Kidney capillary endothelial cell (primary cell): ENCODE results near the gene TCF23.
"Not testable (repeated sequence)": the region's sequence is repeated elsewhere in the genome, so short reads cannot be mapped to it uniquely, and the experiment has no call there.

Experiments
- DNase-seq: peaks from one replicate; pipeline ENCODE4 v3.0.0-alpha.2; 2018; ENCODE audit warnings: low spot score

TCF23 gene

DNA sequence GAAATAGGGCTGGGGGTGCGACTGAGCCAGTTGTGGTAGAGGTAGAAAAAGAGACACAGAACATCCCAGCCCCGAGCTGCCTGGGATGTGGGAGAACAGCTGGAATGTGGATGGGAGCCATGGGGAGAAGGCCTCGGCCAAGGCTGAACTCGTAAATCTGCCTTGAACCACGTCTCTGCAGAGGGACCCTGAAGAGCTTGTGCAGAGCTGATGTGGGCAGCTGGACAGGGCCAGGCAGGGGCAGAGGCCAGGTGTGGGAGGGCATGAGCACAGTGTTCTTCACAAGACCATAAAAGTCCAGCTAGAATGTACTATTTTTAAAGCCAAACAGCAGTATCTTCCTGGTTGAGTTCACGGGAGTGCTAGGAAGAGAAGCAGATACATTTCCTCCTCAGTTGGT, 5.7 kb downstream of the TCF23 start:
- no peak for DNase-seq

DNA sequence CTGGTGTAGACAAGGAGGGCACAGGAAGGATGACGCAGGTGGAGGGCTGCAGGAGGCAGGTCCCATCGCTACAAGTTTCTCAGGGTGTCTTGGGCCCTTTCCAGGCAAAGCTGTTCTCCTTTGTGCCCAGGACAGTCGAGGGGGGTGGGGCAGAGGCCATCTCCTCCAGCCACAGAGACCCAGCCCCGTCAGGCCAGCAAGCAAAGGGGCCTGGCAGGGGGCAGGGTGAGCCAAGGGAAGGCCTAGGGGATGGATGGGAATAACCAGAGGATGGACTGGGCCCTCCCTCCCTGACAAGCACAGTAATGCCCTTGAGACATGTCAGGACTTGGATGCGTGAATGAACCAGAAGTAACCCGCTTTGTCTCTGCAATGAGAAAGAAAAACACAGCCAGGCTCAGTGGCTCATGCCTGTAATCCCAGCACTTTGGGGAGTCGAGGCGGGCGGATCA, 6.3 kb downstream of the TCF23 start:
- DNase-seq = no peak

DNA sequence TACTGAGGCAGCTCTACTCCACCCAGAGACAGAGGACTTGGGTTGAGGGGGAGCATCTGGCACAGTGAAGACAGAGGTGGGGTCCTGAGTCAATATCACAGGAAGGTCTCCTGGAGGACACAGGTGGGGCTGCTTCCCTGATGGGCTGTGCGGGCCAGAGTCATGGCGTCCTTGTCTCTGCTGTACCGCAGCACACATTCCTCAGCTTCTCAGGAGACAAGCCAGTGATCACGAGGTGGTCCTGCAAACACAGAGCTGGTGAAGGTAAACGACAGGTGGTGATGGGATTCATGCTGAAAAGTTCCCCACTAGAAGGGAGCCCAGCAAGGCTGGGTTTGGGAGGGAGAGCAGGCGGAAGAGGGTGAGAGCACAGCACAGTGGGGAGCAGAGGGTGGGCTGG, 9.7 kb downstream of the TCF23 start:
- DNase-seq = no peak

DNA sequence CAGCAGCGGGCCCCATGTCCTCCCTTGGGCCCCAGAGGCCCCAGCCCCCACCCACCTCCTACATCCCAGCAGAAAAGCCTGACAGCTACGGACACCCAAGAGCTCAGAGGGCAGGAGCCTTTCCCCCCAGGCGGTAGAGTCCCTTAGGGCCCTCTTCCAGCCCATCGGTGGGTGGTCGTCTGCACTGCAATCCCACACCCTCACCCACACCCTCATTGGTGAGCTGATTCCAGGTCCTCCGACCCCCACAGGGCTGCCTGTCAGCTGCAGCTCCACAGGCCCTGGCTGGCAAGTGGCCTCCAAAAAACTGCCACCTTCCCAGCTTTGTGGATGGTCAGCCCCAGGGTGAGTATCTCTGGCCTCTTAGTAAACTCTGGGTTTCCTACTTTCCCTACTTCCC, 10.5 kb downstream of the TCF23 start:
- DNase-seq = no peak

DNA sequence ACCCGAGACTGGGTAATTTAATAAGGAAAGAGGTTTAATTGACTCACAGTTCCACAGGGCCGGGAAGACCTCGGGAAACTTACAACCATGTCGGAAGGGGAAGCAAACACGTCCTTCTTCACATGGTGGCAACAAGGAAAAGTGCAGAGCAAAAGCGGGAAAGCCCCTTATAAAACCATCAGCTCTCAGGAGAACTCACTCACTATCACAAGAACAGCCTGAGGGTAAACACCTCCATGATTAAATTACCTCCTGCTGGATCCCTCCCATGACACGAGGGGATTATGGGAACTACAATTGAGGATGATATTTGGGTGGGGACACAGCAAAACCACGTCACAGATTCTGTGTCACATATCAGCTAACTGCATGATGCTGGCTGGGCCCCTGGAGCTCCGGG, 11.4 kb downstream of the TCF23 start:
- no peak for DNase-seq

DNA sequence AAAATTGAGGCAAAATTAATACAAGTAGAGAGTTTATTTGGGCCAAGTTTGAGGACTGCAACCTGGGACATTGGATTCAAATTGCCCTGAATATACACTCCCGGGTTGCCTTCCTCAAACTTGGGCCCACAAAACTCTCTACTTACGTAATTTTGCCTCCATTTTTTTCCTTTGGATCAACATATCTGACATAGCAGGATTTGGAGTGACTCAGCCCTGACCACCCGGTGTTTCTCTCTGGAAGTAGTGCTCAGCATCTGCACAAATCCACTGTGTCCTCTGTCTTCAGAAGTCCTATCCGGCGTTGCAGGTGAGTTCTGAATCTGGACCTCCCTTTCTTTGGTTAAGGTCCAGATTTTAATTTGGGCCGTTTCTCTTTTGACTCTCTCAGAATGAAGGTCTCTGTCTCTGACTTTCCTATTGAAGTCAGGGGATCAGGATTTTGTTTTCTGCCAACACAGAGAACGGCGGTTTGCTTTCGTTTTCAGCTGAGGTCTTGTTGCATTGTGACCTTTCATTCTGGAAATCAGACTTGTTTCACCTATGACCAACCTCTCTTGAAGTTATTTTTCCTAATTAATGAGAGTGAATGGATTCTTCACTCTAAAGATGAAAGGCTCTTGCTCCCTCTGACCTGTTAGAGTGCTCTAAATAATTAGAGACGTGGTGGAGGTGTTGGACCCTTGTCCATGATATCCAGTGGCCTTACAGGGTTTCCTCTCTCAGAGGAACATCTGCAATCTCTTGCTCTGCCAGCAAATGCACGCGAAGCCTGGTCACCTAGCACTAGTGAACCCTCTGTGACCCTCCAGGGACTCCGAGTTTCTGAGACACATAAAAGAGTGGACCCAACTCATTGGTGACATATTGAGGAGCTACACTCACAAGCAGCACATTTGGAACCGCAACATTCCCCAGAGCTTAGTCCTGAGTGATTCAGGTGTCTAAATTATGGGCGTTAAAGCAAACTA, 13.6 kb downstream of the TCF23 start:
- DNase-seq = no peak

DNA sequence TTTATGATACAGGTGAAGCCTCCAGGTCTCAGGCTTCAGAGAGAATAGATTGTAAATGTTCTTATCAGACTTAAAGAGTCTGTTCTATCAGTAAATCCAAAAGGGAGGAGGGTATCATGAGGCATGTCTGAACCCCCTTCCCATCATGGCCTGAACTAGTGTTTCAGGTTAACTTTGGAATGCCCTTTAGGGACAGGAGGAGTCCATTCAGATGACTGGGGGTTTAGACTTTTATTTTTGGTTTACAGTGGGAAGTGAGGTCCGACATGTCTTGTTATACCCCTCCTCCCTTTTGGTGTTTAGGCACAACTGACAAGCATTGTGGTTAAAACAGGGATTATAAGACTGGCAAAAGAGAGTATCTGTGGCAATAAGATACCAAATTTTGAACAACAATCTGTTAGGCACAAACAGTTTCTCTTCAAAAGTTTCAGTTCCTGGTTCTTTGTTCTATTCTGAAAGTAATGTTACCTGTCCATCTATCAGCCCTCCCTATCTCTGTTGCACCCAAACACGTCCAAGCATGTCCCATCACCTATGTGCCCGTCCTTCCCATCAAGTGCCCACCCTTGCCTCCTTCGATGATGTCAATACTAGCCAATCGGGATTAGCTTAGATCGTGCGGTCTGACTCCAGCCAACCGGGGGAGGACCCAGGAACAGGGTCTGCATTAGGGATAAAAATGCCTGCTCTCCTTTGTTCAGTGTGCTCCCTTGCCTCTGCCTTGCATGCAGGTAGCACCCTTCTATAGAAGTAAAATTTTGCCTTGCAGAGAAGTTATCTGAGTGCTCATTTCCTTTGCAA, 16.4 kb downstream of the TCF23 start:
- no peak for DNase-seq

DNA sequence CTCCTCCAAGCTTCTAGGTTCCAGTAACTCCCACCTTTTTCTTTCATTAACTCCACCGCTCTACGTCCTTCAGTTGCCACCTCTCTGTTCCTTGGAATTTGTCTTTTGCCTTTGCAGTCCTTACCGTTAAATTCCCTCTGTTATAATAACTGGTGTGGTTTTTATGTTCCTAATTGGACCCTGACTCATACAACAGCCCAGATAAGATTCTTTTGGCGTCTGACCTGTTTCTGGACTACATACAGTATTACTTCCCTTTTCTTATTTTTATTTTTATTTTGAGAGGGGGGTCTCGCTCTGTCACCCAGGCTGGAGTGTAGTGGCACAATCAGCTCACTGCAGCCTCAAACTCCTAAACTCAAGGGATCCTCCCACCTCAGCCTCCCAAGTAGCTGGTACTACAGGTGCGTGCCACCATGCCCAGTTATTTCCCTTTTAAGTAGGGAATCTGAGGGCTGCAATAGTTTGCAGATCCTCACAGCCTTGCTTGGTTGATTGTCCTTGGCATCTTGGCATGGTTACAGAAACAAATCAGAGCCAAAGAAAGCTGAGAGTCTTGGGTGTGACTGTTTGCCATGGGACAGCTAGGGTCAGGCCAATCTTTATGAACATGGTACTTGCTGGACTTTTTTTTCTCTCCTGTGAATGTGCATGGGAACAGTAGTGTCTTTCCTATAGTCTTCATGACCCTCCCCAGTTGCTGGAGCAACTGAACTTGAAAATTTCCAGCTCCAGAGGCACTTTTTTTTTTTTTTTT, 22.0 kb downstream of the TCF23 start:
- DNase-seq = no peak

DNA sequence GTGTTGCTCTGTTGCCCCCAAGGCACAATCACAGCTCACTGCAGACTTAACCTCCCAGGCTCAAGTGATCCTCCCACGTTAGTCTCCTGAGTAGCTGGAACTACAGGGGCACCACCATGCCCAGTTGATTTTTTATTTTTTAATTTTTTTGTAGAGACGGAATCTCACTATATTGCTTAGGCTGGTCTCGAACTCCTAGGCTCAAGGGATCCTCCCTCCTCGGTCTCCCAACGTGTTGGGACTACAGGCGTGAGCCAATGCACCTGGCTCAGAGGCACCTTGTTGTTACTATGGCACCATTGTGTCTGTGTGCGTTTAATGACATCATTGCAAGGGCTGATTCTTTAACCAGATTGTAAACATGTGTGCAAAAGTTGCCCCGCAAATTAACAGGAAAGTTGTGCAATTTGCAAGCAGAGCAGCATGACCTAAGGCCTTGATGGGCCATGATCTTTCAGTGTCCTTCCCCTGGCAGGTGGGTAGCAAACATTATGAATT, 22.6 kb downstream of the TCF23 start:
- no peak for DNase-seq

DNA sequence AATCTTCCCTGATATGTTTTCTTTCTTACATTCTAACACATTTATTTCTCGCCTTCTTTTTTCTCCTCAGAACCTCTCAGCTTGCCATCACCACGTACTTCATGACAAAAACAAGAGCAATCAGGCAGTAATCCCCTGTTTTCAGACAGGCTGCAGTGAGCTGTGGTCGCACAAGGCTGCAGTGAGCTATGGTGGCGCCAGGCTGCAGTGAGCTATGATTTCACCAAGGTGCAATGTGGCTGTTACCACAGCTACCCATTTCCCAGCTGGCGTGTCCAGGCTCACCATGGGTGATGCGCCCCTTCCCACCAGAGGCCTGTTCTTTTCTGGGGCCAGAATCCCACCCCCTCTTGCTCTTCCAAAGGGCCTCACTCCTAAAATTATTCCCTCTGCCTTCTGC, 25.8 kb downstream of the TCF23 start:
- DNase-seq = no peak

DNA sequence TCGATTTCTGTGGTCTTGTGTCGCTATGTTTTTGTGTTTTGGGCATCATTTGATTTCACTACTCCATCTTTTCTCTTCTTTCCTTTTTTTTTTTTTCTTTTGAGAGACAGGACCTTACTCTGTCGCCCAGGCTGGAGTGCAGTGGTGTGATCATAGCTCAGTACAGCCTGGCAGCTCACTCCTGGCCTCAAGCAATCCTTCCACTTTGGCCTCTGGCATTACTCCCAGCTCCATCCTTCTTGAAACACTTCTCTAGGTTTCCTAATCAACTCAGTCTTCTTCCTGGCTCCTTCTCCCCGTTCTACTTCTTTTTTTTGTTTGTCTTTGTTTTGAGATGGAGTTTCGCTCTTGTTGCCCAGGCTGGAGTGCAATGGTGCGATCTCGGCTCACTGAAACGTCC, 26.5 kb downstream of the TCF23 start:
- no peak for DNase-seq

DNA sequence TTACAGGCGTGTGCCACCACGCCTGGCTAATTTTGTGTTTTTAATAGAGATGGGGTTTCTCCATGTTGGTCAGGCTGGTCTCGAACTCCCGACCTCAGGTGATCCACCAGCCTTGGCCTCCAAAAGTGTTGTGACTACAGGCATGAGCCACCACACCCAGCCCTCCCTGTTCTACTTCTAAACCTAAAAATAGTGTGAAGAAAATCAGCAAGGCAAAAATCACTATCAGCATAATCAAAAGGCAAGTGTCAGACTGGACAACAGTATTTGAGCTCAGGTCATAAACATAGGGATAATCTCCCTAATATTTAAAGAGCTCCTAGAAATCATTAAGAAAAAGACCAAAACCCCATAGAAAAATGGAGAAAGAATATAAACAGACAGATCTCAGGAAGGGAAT, 27.0 kb downstream of the TCF23 start:
- not testable (repeated sequence) for DNase-seq

DNA sequence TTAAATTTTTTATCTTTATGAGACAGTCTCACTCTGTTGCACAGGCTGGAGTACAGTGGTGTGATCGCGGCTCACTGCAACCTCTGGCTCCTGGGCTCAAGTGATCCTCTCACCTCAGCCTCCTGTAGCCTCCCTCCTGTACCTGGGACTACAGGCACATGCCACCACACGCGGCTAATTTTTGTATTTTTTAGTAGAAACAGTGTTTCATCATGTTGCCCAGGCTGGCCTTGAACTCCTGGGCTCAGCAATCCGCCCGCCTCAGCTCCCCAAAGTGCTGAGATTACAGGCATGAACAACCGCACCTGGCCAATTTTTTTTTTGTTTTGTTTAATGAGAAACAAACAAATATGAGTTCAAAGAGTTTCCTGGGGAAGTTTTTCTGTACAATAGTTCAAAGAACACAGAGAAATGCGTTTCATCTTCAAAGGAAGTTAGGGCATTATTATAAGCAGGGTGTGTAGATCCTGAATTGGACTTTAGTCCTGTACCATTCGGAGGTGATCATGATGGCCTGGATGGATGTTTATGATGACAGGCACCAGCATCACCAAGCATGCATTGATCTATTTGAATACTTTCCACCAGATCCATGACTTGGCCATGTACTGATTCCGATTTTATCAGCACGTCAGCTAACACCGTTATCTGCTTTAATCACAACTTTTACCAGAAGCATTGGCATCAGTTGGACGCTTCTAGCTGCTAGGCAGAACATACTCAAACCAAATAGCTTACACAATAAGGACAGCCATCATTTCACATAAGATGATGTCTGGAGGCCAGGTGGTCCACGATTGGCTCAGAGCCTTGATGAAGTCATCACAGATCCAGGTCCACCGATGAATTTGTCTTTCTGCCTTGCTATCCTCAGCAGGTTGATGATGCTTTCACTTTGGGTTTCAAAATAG, 28.9 kb downstream of the TCF23 start:
- no peak for DNase-seq

DNA sequence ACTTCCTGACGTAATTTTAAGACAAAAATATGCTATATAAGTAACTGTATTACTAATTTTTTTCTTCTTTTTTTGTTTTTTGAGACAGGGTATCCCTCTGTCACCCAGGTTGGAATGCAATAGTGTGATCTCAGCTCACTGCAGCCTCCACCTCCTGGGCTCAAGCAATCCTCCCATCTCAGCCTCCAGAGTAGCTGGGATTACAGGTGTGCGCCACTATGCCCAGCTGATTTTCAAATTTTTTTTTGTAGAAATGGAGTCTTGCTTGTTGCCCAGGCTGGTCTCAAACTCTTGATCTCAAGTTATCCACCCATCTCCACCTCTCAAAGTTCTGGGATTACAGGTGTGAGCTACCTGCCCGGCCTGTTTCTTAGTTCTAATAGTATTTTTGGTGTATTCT, 29.7 kb downstream of the TCF23 start:
- DNase-seq = no peak

DNA sequence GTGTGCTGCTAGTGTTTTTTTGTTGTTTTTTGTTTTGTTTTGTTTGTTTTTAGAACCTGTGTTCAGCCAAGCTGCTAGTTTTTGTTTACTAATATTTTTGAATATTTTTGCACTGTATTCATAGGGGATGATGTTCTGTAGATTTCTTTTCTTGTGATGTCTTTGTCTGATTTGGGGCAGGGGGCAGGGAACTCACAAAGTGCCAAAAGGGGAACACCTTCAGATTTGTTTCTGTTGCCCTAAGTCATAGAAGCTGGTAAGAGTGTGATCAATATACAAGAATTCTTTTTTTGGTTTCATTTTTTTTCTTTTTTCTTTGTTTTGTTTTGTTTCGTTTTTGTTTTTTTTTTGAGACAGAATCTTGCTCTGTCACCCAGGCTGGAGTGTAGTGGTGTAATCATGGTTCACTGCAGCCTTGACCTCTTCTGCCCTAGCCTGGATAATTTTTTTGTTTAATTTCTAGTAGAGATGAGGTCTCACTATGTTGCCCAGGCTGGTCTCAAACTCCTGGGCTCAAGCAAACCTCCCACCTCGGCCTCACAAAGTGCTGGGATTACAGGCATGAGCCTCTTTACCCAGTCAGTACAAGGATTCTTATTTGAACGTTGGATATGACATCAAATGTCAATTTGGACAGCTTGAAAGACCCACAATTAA, 30.7 kb downstream of the TCF23 start:
- DNase-seq = no peak

DNA sequence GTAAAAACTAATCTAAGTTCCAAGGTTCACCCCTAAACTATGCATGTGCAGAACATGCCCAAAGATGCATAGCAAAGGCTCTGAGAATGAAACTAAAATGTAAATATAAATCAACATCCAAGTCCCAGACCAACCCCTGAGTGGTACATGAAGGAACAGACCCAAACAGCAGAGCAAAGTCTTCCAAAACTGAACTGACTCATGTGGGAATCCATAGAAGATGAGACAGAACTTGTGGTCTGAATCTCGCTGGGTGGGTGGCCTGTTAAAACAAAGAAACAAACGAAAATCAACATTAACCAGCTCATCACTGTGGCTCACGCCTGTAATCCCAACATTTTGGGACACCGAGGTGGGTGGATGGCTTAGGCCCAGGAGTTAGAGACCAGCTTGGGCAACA, 33.5 kb downstream of the TCF23 start:
- DNase-seq = no peak

DNA sequence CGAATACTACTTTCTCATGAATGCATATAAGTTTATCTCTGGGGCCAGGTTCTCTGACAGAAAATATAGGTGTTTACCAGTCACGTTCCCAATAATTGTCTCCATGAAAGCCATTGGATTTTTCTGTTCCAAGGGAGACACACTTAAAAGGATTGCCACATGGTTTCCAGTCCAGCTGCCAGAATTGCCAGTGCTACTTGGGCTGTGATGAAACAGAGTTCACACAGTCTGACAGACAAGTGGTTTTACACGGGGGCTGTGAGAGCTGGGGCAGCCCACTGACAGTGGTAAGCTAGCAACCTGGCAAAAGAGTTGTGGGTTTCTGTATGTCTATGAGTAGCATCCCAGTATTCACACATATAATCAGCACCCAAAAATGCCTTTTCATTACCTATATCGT, 35.3 kb downstream of the TCF23 start:
- DNase-seq = no peak

DNA sequence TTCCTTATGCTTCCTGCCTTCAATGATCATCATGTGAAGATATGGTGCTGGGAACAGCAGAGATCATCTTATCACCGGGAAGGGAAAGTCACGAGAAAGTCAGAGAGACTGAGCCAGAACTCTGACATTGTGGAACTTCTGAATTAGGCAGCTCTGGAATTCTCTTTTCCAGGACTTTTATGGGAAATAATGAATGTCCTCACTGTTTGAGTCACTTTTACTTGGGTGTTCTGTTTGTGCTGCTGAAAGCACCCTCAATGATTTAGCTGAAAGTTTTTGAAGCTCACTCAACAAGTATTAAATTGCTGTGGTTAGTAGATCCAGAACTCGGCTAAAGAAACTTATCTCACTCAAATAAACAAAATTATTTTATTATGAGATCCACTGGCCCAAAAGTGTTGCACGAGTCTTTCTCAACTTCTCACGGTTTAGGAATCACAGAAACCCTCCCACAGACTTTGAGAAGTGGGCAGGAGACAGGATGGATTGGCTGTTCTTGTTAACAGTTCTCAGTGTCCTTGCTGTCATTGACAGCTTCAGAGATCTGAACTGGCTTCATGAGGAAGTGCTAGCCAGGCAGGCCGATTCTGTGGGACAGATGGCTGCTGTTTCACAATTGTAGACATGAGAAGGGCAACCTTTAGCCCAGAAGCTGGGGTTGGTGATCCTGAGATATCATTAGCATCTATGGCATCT, 36.7 kb downstream of the TCF23 start:
- no peak for DNase-seq

DNA sequence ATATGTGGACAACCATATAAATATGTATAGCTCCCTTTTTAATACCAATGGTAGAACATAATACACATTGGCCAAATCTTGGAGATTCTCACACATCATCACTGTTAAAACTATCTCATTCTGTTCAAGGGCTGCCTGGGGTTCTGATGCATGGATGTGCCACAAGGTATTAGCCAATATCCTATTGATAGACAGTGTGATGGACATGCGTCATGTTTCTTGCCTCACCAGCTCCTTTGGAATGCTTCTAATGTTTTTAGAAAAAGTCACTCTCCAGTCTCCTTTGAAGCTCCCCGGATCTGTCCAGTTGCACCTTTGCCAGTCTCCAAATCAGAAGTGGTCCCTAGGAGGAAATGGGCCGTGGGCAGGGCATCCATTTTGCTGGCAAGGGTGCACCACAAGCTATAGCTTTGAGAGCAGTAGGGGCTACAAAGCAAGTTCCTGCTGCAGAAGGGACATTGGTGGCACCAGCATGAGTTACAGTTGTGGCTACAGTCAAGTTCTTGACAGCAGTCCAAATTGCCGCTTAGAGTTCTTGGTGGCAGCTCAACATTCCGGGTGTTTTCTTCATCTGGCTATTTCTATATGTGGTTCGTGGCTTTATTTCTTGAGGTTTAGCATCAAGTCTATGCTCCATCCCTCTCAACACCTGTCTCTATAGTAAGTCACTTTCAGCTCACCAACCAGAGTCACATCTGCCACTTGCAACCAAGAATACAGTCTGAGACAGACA, 38.0 kb downstream of the TCF23 start:
- DNase-seq = no peak
